Measurements from ENCODE around the gene TMEM225B.
"Not testable (repeated sequence)": the region's sequence is repeated elsewhere in the genome, so short reads cannot be mapped to it uniquely, and the experiment has no call there.

TMEM225B gene

GRCh38 chr7:99623091-99623693 is 25.1 kb downstream of the TMEM225B start:
- DNase-seq = no peak

- no peak for DNase-seq
Measured at GRCh38 chr7:99623702-99624447, 25.8 kb downstream of the TMEM225B start.

GRCh38 chr7:99624484-99624883 is 26.4 kb downstream of the TMEM225B start:
- DNase-seq = no peak

- no peak for DNase-seq
Measured at GRCh38 chr7:99625321-99625720, 27.3 kb downstream of the TMEM225B start.

GRCh38 chr7:99625961-99626360 is 27.9 kb downstream of the TMEM225B start:
- DNase-seq = no peak

GRCh38 chr7:99626661-99627060 is 28.6 kb downstream of the TMEM225B start:
- no peak for DNase-seq

GRCh38 chr7:99627513-99627912 is 29.4 kb downstream of the TMEM225B start:
- DNase-seq = no peak

GRCh38 chr7:99628471-99629465 is 30.7 kb downstream of the TMEM225B start:
- peak in 3 of 56 donors; percentile 5 to 20 (median 6) for DNase-seq

- no peak for DNase-seq
Measured at GRCh38 chr7:99629643-99630042, 31.6 kb downstream of the TMEM225B start.

GRCh38 chr7:99631295-99632109 is 33.4 kb downstream of the TMEM225B start:
- peak in 20 of 56 donors; percentile 3 to 52 (median 21) for DNase-seq

- DNase-seq = not testable (repeated sequence)
Measured at GRCh38 chr7:99637414-99637813, 39.3 kb downstream of the TMEM225B start.

- DNase-seq = no peak
Measured at GRCh38 chr7:99638731-99639130, 40.7 kb downstream of the TMEM225B start.

- no peak for DNase-seq
Measured at GRCh38 chr7:99639267-99639666, 41.2 kb downstream of the TMEM225B start.

GRCh38 chr7:99642027-99642426 is 44.0 kb downstream of the TMEM225B start:
- DNase-seq = no peak

- no peak for DNase-seq
Measured at GRCh38 chr7:99643464-99643863, 45.4 kb downstream of the TMEM225B start.

- DNase-seq = no peak
Measured at GRCh38 chr7:99644431-99644830, 46.4 kb downstream of the TMEM225B start.

- DNase-seq = no peak
Measured at GRCh38 chr7:99645590-99645989, 47.5 kb downstream of the TMEM225B start.

- DNase-seq = peak in 17 of 56 donors; percentile 3 to 62 (median 15)
Measured at GRCh38 chr7:99648843-99649242, 50.8 kb downstream of the TMEM225B start.

GRCh38 chr7:99651290-99651689 is 53.2 kb downstream of the TMEM225B start:
- DNase-seq = no peak

- no peak for DNase-seq
Measured at GRCh38 chr7:99652671-99653070, 54.6 kb downstream of the TMEM225B start.

GRCh38 chr7:99653269-99653668 is 55.2 kb downstream of the TMEM225B start:
- DNase-seq = not testable (repeated sequence)
